HepG2 (cell line): ENCODE measurements around the gene UAP1L1.

ENCODE experiments used
- FOXK2 ChIP-seq: fragments of 450-650 bp; IDR thresholded peaks from 2 replicates; pipeline ENCODE4 v1.6.1; 2016
- HDAC6 ChIP-seq: fragments of 200-600 bp; sonication (generic); IDR thresholded peaks from 2 replicates; pipeline ENCODE4 v1.7.0; 2017; ENCODE audit warnings: mild to moderate bottlenecking, antibody characterized with exemption, low read length, low read depth
- JUND ChIP-seq: sonication (generic); formaldehyde crosslinking; IDR thresholded peaks from 2 replicates; pipeline ENCODE4 v1.8.0; 2022; ENCODE audit warnings: mild to moderate bottlenecking, missing genetic modification reagents
- KDM1A ChIP-seq: IDR thresholded peaks from 2 replicates; pipeline ENCODE4 v1.6.1; 2016; ENCODE audit warnings: missing compliant biosample characterization
- KLF16 ChIP-seq, 2 experiments: sonication (generic) in 1 of 2; formaldehyde crosslinking in 1 of 2; IDR thresholded peaks; 2 replicates each; pipeline versions ENCODE4 v1.6.1 to v1.8.0; 2016 to 2023; ENCODE audit warnings: missing genetic modification reagents in 2 of 2, missing compliant biosample characterization in 1 of 2
- RELA ChIP-seq: sonication (generic); formaldehyde crosslinking; IDR thresholded peaks from 2 replicates; pipeline ENCODE4 v1.4.0; 2020; ENCODE audit warnings: missing genetic modification reagents
- TF ChIP-seq, protein P1 (sequence below): sonication (generic); IDR thresholded peaks from 2 replicates; pipeline ENCODE4 v1.6.1; 2016; ENCODE audit warnings: low read depth, borderline replicate concordance

DNA sequence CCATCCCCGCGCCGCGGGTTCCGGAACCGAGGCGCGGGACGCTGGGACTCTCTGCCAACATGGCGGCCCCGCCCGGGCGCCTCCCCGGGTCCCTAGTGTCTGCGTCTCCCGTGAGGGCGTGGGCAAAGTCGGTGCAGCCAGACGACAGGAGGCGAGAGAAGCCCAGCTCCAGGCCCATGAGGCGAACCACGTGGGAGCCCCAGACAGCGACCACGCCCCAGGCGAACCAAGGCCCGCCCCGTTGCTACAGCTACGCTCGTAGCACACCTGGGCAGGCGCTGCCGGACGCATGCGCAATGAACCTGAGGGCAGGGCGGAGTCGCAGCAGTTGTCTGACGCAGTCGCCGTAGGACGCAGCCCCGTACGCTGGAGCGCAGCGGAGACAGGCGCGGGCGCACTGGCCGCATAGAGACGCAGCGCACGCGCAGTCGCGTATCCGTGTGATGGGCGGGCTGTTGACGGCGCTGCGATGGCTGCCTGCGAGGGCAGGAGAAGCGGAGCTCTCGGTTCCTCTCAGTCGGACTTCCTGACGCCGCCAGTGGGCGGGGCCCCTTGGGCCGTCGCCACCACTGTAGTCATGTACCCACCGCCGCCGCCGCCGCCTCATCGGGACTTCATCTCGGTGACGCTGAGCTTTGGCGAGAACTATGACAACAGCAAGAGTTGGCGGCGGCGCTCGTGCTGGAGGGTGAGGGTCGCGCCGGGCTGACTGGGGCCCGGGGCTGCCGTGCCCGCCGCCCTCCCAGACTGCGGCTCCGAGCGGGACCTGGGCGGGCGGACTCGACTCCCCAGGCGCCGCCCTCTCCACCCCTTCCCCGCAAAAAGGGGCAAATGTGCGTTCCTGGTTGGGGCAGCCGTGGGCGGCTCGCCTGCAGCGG is 9.5 kb downstream of the UAP1L1 start, which contains the start of gene MAN1B1:
- TF ChIP-seq JUND (peak; percentile 6; the same call in 1 of the 2 replicates), FOXK2 (peak; percentile 87), KLF16 (CRISPR knock-in tag; IDR thresholded peaks at IDR 0.05) (peak in 1 of 2 experiments; percentile 36; a peak in 1 of 4 replicates), HDAC6 (no peak), KDM1A (CRISPR knock-in tag) (no peak; the same call in 1 of the 2 replicates), RELA (CRISPR knock-in tag) (0 out of 2 replicates have a peak, but pooled peaks have one; percentile 22)
- TF ChIP-seq, protein P1, sequence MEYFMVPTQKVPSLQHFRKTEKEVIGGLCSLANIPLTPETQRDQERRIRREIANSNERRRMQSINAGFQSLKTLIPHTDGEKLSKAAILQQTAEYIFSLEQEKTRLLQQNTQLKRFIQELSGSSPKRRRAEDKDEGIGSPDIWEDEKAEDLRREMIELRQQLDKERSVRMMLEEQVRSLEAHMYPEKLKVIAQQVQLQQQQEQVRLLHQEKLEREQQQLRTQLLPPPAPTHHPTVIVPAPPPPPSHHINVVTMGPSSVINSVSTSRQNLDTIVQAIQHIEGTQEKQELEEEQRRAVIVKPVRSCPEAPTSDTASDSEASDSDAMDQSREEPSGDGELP, result peak; percentile 63; the same call in 1 of the 2 replicates
